Stimulated activated CD4-positive, alpha-beta T cell treated with anti-CD3 and anti-CD28 coated beads, Interleukin-12 subunit alpha, Interleukin-12 subunit beta, amount 100 ng/mL, for 48 hours (primary cell): ENCODE measurements around the gene UBAC2.
"Not testable (repeated sequence)": the region's sequence is repeated elsewhere in the genome, so short reads cannot be mapped to it uniquely, and the experiment has no call there.

Experiments
- DNase-seq, 3 donors: peaks; one replicate each; pipeline ENCODE4 v3.0.0-alpha.2; 2020; ENCODE audit warnings: low read depth in 2 of 3, low spot score in 1 of 3

The UBAC2 gene

GRCh38 chr13:99182439-99182838, 18.2 kb upstream of the UBAC2 start:
- DNase-seq: no peak

GRCh38 chr13:99185606-99186005, 15.0 kb upstream of the UBAC2 start:
- DNase-seq: no peak

GRCh38 chr13:99190147-99190985, 10.3 kb upstream of the UBAC2 start:
- no peak for DNase-seq

- DNase-seq: no peak
Measured at GRCh38 chr13:99191336-99191899, 9.2 kb upstream of the UBAC2 start.

GRCh38 chr13:99191900-99192399, 8.7 kb upstream of the UBAC2 start:
- DNase-seq: no peak

GRCh38 chr13:99192480-99192879, 8.2 kb upstream of the UBAC2 start:
- DNase-seq: no peak

- DNase-seq: no peak
Measured at GRCh38 chr13:99193152-99193551, 7.5 kb upstream of the UBAC2 start.

GRCh38 chr13:99196466-99197116, 4.1 kb upstream of the UBAC2 start:
- DNase-seq: no peak

GRCh38 chr13:99197117-99197651, 3.5 kb upstream of the UBAC2 start:
- DNase-seq: no peak

GRCh38 chr13:99199541-99200431, 868 bp upstream of the UBAC2 start:
- no peak for DNase-seq

GRCh38 chr13:99203601-99204579, 3.2 kb downstream of the UBAC2 start:
- DNase-seq: no peak

- DNase-seq: no peak
Measured at GRCh38 chr13:99205621-99206220, 5.1 kb downstream of the UBAC2 start.

- no peak for DNase-seq
Measured at GRCh38 chr13:99206226-99206625, 5.6 kb downstream of the UBAC2 start.

GRCh38 chr13:99206873-99207272, 6.2 kb downstream of the UBAC2 start:
- DNase-seq: no peak

- no peak for DNase-seq
Measured at GRCh38 chr13:99207511-99207910, 6.9 kb downstream of the UBAC2 start.

GRCh38 chr13:99208185-99208584, 7.5 kb downstream of the UBAC2 start:
- DNase-seq: no peak

GRCh38 chr13:99208845-99209527, 8.3 kb downstream of the UBAC2 start:
- DNase-seq: no peak

GRCh38 chr13:99210627-99211026, 10.0 kb downstream of the UBAC2 start:
- DNase-seq: not testable (repeated sequence)
